NCI-H526 treated with DMSO at 0.1 percent for 48 hours (cell line): ENCODE data around the gene CNPY4.

Experiments
- DNase-seq: peaks from one replicate; lab custom pipeline; 2025; lab: John Stamatoyannopoulos, UW

Gene CNPY4

DNA sequence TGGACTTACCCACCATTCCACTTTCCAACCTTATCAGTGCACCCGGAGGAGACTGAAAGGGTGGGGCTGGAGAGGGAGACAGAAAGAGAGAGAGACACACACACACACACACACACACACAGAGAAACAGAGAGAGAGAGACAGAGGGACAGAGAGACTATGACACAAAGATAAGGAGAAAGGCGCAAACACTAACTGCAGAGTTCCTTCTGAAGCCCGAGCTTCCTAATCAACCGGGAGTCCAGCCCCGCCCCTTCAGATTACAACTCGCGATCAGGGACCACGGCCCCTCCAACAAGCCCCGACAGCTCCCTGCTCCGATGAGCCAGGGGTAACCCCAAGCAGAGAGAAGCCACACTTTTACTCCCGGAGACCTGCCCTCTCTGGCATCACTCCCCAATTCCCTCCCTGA is 48.5 kb downstream of the CNPY4 start:
- DNase-seq: no peak

DNA sequence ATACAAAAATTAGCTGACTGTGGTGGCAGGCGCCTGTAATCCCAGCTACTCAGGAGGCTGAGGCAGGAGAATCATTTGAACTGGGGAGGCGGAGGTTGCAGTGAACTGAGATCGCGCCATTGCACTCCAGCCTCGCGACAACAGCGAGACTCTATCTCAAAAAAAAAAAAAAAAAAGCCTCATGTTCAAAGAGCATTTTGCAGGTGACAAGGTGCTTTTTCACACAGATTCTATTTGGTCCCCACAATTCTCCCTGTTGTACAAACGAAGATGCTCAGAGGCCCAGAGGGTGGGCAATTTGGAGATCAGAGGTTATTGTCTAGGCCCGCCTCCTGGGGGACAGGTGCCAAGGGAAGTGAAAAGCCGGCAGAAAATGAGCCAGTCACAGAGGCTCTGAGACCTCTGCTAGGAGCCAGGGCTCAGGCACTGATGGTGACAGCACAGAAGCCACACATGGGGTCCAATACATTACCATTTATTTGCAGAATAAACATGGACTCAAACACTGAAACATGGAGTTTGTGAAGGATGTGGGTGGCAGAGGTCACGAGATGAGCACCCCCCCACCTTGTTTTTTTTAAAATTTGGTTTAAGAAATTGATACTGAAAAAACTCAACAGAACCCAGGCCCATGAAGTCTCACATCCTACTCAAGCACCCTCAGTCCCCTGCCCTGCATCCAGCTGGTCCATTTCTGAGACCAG is 49.9 kb downstream of the CNPY4 start:
- DNase-seq: no peak

DNA sequence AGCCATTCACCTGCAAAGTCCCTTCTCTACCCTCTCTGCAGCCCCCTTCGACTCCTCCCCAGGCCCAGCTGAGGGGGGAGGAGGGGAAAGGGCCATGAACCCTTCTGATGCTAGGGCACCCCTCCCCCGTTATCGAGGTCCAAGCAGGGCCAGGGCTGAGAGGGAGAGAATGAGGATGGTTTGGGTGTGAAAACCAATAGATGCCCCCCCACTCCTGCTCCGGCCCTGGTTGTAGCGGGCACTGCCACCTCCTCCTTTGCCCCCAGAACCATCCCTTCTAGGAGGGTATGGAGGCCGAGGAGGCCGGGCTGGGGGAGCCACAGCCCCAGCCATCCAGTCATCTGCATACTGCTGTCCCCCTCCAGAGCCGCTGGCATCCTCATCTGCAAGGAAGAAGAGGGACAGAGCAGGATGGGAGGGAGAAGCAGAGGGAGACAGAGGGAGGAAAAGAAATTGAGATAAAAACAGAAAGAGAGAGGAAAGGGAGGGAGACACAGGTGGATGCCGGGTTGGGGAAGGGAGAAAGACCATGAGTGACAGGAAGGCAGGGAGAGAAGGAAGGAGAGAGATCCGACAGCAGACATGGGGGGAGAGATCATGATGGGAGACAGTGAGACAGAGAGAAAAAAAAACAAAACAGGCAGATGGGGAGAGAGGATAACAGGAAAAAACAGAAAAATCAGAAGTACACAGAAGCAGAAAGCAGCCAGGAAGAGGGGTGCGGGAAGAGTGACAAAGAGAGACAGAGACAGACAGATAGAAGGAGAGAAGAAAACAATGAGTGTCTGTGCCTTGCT is 50.9 kb downstream of the CNPY4 start:
- DNase-seq: no peak

DNA sequence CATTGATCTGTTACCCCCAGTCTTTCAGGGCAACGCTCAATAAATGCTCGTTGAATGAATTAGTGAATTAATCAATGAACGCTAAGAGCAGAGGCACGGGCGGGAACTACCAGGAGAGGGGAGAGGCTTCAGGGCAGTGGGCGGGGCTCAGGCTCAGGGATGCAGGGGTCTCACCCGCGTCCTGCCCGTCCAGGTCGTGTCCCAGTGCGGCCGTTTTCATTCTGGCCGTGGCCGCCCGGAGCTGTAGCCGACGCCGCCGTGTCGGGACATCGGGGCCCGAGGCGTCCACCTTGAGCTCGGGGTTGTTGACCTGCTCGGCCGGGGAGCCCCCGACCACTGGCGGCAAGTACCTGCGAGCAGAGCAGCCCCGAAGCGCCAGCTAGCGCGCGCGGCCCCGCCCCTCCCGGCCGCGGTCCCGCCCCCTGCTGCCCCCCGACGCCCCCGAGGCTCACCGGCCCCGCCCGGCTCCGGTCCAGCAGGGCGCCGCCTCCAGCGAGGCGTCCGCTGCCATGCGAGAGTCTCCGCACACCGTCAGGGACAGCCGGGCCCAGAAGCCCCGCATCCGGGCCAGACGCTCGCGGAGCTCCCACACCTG is 51.8 kb downstream of the CNPY4 start:
- no peak for DNase-seq

DNA sequence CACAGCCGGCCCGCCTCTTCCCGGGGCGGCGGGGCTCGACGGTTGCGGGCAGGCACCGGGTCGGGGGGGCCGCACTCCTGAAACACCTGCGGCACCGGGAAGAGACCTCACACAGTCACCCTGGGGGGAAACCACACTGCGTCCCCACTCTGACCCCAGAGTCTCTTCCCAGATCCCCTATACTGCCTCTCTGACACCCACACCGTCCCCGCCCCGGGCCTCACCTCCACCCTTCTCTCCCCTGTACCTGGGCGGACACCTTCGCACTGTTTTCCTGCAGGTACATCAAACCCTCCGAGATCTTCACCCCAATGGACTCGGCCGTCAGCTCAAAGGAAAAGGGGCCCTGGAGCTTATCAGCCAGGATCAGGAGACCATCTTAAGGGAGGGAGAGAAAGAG is 52.4 kb downstream of the CNPY4 start:
- DNase-seq: no peak

DNA sequence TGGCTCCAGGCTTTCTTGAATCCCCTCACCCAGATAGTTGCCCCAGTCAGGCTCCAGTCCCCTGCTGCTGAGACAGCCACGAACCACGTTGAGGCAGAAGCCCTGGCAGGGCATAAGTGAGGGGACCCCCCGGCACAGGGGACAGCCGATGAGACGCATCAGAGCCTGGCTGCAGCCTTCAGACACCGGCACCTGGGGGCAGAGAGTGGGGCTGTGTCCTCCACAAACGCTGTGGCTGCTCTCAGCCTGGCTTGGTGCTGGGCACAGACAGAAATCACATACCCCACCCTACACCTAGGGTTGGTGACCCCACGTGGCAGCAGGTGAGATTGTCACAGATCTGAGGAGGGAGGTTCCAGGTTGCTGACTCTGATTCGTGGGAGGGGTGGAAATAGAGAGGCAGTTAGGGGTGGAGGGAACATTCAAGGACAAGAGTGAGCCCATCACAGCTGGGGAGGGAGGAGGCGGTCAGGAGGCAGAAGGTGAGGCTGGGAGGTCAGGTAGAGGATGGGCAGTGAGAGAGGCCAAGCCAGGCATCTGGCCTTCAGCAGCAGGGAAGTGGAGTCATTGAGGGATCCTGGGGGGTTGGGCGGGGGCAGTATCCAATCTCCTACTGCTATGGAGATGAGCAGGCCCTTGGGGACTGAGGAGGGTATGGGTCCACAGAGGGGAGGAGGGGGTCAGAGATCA is 54.5 kb downstream of the CNPY4 start:
- no peak for DNase-seq

DNA sequence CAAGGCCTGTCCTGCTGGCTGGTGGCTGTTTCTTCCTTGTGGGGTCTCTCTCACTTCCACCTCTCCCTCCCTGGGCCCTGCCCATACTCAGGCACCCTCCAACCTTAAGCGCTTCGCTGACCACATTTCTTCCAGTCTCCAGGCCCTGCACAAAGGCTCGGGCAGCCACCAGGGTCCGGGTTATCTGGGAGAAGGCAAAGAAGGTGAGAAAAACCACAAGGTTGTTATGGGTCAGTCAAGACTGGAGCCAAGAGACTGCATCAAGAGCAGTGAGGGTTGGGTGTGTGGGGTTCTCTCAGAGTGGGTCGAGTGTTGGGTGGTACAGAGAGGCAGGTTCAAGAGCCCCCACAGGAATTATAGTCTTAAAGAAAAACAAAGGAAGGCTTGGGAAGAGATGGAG is 55.1 kb downstream of the CNPY4 start:
- DNase-seq: no peak
